HepG2 (cell line): Measurements from ENCODE around the gene WIPF2. TPM values are rescaled to one million over a fixed set of nuclear protein-coding genes. Genes with fewer than 3 reads are reported as not detected.
A peak's percentile ranks its signal among the peaks of the same experiment; 100 is the strongest.

Source experiments
- ARID5B ChIP-seq: IDR thresholded peaks from 2 replicates; pipeline ENCODE4 v1.4.0; 2020; ENCODE audit warnings: mild to moderate bottlenecking, missing genetic modification reagents
- FOXO1 ChIP-seq: sonication (generic); formaldehyde crosslinking; IDR thresholded peaks from 2 replicates; pipeline ENCODE4 v1.4.0; 2020; ENCODE audit warnings: missing genetic modification reagents
- FOXO4 ChIP-seq: sonication (generic); formaldehyde crosslinking; conservative IDR thresholded peaks from 2 replicates; pipeline ENCODE4 v1.8.1; 2023; ENCODE audit warnings: missing genetic modification reagents
- HDAC6 ChIP-seq: fragments of 200-600 bp; sonication (generic); IDR thresholded peaks from 2 replicates; pipeline ENCODE4 v1.7.0; 2017; ENCODE audit warnings: mild to moderate bottlenecking, antibody characterized with exemption, low read length, low read depth
- HIC2 ChIP-seq: sonication (generic); formaldehyde crosslinking; IDR thresholded peaks from 2 replicates; pipeline ENCODE4 v1.9.0; 2022; ENCODE audit warnings: low read depth, missing genetic modification reagents
- MXD1 ChIP-seq: sonication (generic); formaldehyde crosslinking; IDR thresholded peaks from 2 replicates; pipeline ENCODE4 v1.4.0; 2020; ENCODE audit warnings: mild to moderate bottlenecking, missing genetic modification reagents
- NR2F2 ChIP-seq: IDR thresholded peaks from 2 replicates; pipeline ENCODE4 v1.6.1; 2012; ENCODE audit warnings: low read depth, inconsistent platforms, borderline replicate concordance
- PCBP1 ChIP-seq: fragments of 200-400 bp; formaldehyde crosslinking; IDR thresholded peaks from 2 replicates; pipeline ENCODE4 v1.6.1; 2017; ENCODE audit warnings: mild to moderate bottlenecking, low read depth, low read length, borderline replicate concordance
- POLR2A ChIP-seq, 2 experiments: IDR thresholded peaks; 2 replicates each; pipeline ENCODE4 v1.6.1; 2011; ENCODE audit warnings: low read depth in 2 of 2, low read length in 2 of 2, mild to moderate bottlenecking in 1 of 2, moderate library complexity in 1 of 2; ENCODE audit not compliant: insufficient read depth in 1 of 2
- RARA ChIP-seq: IDR thresholded peaks from 2 replicates; pipeline ENCODE4 v1.6.1; 2016; ENCODE audit warnings: missing genetic modification reagents, missing compliant biosample characterization
- RFX1 ChIP-seq: fragments of 450-650 bp; IDR thresholded peaks from 2 replicates; pipeline ENCODE4 v1.6.1; 2017
- ZBED4 ChIP-seq: sonication (generic); formaldehyde crosslinking; IDR thresholded peaks from 2 replicates; pipeline ENCODE4 v1.4.0; 2020; ENCODE audit warnings: missing genetic modification reagents, borderline replicate concordance
- ZBTB8A ChIP-seq: sonication (generic); formaldehyde crosslinking; IDR thresholded peaks from 2 replicates; pipeline ENCODE4 v1.4.0; 2020; ENCODE audit warnings: mild to moderate bottlenecking, low read depth, missing genetic modification reagents, borderline replicate concordance
- ZFY ChIP-seq: sonication (generic); formaldehyde crosslinking; IDR thresholded peaks from 2 replicates; pipeline ENCODE4 v1.4.0; 2020; ENCODE audit warnings: missing genetic modification reagents
- ZNF644 ChIP-seq: IDR thresholded peaks from 2 replicates; pipeline ENCODE4 v1.6.1; 2016; ENCODE audit warnings: low read depth
- ZSCAN21 ChIP-seq: sonication (generic); formaldehyde crosslinking; IDR thresholded peaks from 2 replicates; pipeline ENCODE4 v1.8.0; 2022; ENCODE audit warnings: mild to moderate bottlenecking, missing genetic modification reagents, moderate library complexity, borderline replicate concordance
- polyA plus RNA-seq, 8 experiments: library from polyadenylated mRNA; depleted of rRNA in 3 of 8; stranded (reverse) in 7 of 8; unstranded in 1 of 8; fragments of >200 nt; fragmentation: Illumina TruSeq in 4 of 8; extraction: Trizol in 4 of 8; gene quantifications; 2 replicates each; pipeline versions ENCODE4 v1.2.1 to v1.2.3, GENCODE V29; 2011 to 2016; ENCODE audit warnings: low read depth in 4 of 8, missing spikeins in 1 of 8, mixed read lengths in 1 of 8; ENCODE audit not compliant: insufficient read depth in 1 of 8
- total RNA-seq, 5 experiments: library from RNA; depleted of rRNA; stranded (reverse); fragments of >200 nt; fragmentation: Illumina TruSeq; extraction: Trizol; gene quantifications; 2 replicates each; pipeline ENCODE4 v1.2.3, GENCODE V29; 2016; ENCODE audit warnings: low read depth in 1 of 5

WIPF2 gene
- total and polyA plus RNA-seq, 2 of the 13 experiments (the other 11 are each of a cell fraction or from before 2014, with no cell fraction given), result 7.2 to 10.8 TPM

- no peak for TF ChIP-seq NR2F2
- TF ChIP-seq HDAC6, result no peak
- TF ChIP-seq FOXO4 (CRISPR knock-in tag), result 0 out of 2 replicates have a peak, but pooled peaks have one; percentile 86
- no peak for TF ChIP-seq ZNF644
- no peak for TF ChIP-seq PCBP1
- TF ChIP-seq MXD1 (CRISPR knock-in tag), result no peak
- TF ChIP-seq ZBTB8A (CRISPR knock-in tag), result no peak
- TF ChIP-seq HIC2 (CRISPR knock-in tag), result peak; percentile 75
- TF ChIP-seq POLR2A (IDR thresholded peaks at IDR 0.05; ENCODE audit: insufficient read depth in 1 of 2, low read depth in 2 of 2, low read length in 2 of 2), result peak in 1 of 2 experiments; percentile 39; a peak in 1 of 4 replicates
- 0 out of 2 replicates have a peak, but pooled peaks have one; percentile 20 for TF ChIP-seq ZBED4 (CRISPR knock-in tag)
- TF ChIP-seq RARA (CRISPR knock-in tag), result 0 out of 2 replicates have a peak, but pooled peaks have one; percentile 6
- peak; percentile 18; the same call in 1 of the 2 replicates for TF ChIP-seq ARID5B (CRISPR knock-in tag)
- TF ChIP-seq FOXO1 (CRISPR knock-in tag), result peak; percentile 38; the same call in 1 of the 2 replicates
- TF ChIP-seq RFX1, result no peak
- peak; percentile 11; the same call in 1 of the 2 replicates for TF ChIP-seq ZFY (CRISPR knock-in tag)
- peak; percentile 50; the same call in 1 of the 2 replicates for TF ChIP-seq ZSCAN21 (CRISPR knock-in tag)
Measured at GRCh38 chr17:40190197-40191021, 28.7 kb upstream of the WIPF2 start (continued).
